ENCODE data around the gene HASPIN. TPM values are rescaled to one million over a fixed set of nuclear protein-coding genes. Genes with fewer than 3 reads are reported as not detected.
"Not testable (repeated sequence)": the region's sequence is repeated elsewhere in the genome, so short reads cannot be mapped to it uniquely, and the experiment has no call there.

The HASPIN gene
- polyA plus RNA-seq, 1 donor from 2014 or later: 0.32 TPM

- TF ChIP-seq RAD21 (conservative IDR thresholded peaks at IDR 0.05) (no peak), EZH2 (IDR thresholded peaks at IDR 0.05; ENCODE audit: borderline replicate concordance, insufficient read depth, low read length, poor library complexity, severe bottlenecking) (no peak), TAF1 (IDR thresholded peaks at IDR 0.05; ENCODE audit: low read depth) (no peak), REST (IDR thresholded peaks at IDR 0.05; ENCODE audit: borderline replicate concordance) (no peak), EP300 (conservative IDR thresholded peaks at IDR 0.05; ENCODE audit: poor library complexity, severe bottlenecking) (no peak), CTCF (IDR thresholded peaks at IDR 0.05; ENCODE audit: poor library complexity, severe bottlenecking) (no peak), POLR2AphosphoS5 (IDR thresholded peaks at IDR 0.05) (no peak), MXI1 (conservative IDR thresholded peaks at IDR 0.05; ENCODE audit: poor library complexity, severe bottlenecking) (no peak), SMC3 (conservative IDR thresholded peaks at IDR 0.05; ENCODE audit: poor library complexity) (no peak)
- Histone ChIP-seq H3K79me2 (replicated peaks; ENCODE audit: insufficient read depth, low read length) (peaks cover 13% of the 10 kb centered on the region), H3K4me2 (ENCODE audit: low read length) (peak overlapping the region; percentile 55), H3K27me3 (ENCODE audit: insufficient read depth, low read depth, low read length) (no peaks in the 10 kb centered on the region), H3K27ac (ENCODE audit: low read length) (no peak overlapping the region), H3K9ac (ENCODE audit: low read length) (peak overlapping the region; percentile 23), H3K9me3 (ENCODE audit: low read length) (no peaks in the 10 kb centered on the region), H3F3A (ENCODE audit: insufficient read depth, low read length, poor library complexity, severe bottlenecking) (peaks cover 5% of the 10 kb centered on the region), H3K4me3 (ENCODE audit: low read length) (peak overlapping the region; percentile 78), H2AFZ (ENCODE audit: low read depth, low read length) (no peak overlapping the region), H4K20me1 (ENCODE audit: insufficient read depth) (no peaks in the 10 kb centered on the region), H3K36me3 (ENCODE audit: insufficient read depth, low read length) (no peaks in the 10 kb centered on the region), H3K9me2 (ENCODE audit: insufficient read depth, low read length) (no peaks in the 10 kb centered on the region)
These were observed 825 bp downstream of the HASPIN start for GRCh38 chr17:3724378-3725077.

- Histone ChIP-seq H3K9me2 (ENCODE audit: insufficient read depth, low read length) (no peaks in the 10 kb centered on the region), H3K27me3 (ENCODE audit: insufficient read depth, low read depth, low read length) (no peaks in the 10 kb centered on the region), H3K4me2 (ENCODE audit: low read length) (no peak overlapping the region), H3F3A (ENCODE audit: insufficient read depth, low read length, poor library complexity, severe bottlenecking) (peaks cover 5% of the 10 kb centered on the region), H3K79me2 (replicated peaks; ENCODE audit: insufficient read depth, low read length) (peaks cover 13% of the 10 kb centered on the region), H3K9ac (ENCODE audit: low read length) (no peak overlapping the region), H3K36me3 (ENCODE audit: insufficient read depth, low read length) (no peaks in the 10 kb centered on the region), H3K27ac (ENCODE audit: low read length) (no peak overlapping the region), H3K4me3 (ENCODE audit: low read length) (no peak overlapping the region), H3K9me3 (ENCODE audit: low read length) (no peaks in the 10 kb centered on the region), H2AFZ (ENCODE audit: low read depth, low read length) (no peak overlapping the region), H4K20me1 (ENCODE audit: insufficient read depth) (no peaks in the 10 kb centered on the region)
- no peak for TF ChIP-seq TAF1 (IDR thresholded peaks at IDR 0.05; ENCODE audit: low read depth)
- TF ChIP-seq CTCF (IDR thresholded peaks at IDR 0.05; ENCODE audit: poor library complexity, severe bottlenecking): no peak
These were observed 3.3 kb downstream of the HASPIN start for GRCh38 chr17:3727041-3727440.

- not testable (repeated sequence) for H4K20me1 ChIP-seq (ENCODE audit: insufficient read depth); H3F3A ChIP-seq (ENCODE audit: insufficient read depth, low read length, poor library complexity, severe bottlenecking); H3K4me2 ChIP-seq (ENCODE audit: low read length); H3K36me3 ChIP-seq (ENCODE audit: insufficient read depth, low read length); H3K9ac ChIP-seq (ENCODE audit: low read length); H3K27ac ChIP-seq (ENCODE audit: low read length); H2AFZ ChIP-seq (ENCODE audit: low read depth, low read length); H3K79me2 ChIP-seq (replicated peaks; ENCODE audit: insufficient read depth, low read length); H3K9me3 ChIP-seq (ENCODE audit: low read length); H3K27me3 ChIP-seq (ENCODE audit: insufficient read depth, low read depth, low read length); H3K9me2 ChIP-seq (ENCODE audit: insufficient read depth, low read length); H3K4me3 ChIP-seq (ENCODE audit: low read length)
These were observed 4.4 kb downstream of the HASPIN start for GRCh38 chr17:3728099-3728498.

Measured in neural cell (in vitro differentiated cells).